Endothelial cell of umbilical vein (primary cell): ENCODE data around the gene ARL6IP4. TPM values are rescaled to one million over a fixed set of nuclear protein-coding genes. Genes with fewer than 3 reads are reported as not detected.

Source experiments
- BruUV-seq: library from RNA; stranded (reverse); fragments of 400-500 nt; replicated peaks from 2 replicates; lab custom pipeline; 2021; lab: Mats Ljungman, UMichigan
- CTCF ChIA-PET: fragments of 300-600, 350-600 bp; sonication (Branson Sonifier 250); formaldehyde crosslinking; loops from one replicate; lab custom pipeline; 2021; ENCODE audit warnings: antibody characterized with exemption, inconsistent platforms; lab: Charles Lee
- POLR2A ChIA-PET: fragments of 300-600, 350-600 bp; sonication (Branson Sonifier 250); formaldehyde crosslinking; loops from one replicate; lab custom pipeline; 2021; ENCODE audit warnings: antibody characterized with exemption, inconsistent platforms; lab: Charles Lee
- DNase-seq: peaks from one replicate; pipeline ENCODE4 v3.0.0-alpha.2; 2011; ENCODE audit warnings: low read depth, low spot score
- FAIRE-seq: peaks from 2 replicates; lab custom pipeline; 2011; peaks lifted over from hg19 to GRCh38; lab: Jason Lieb, UNC
- H2AFZ ChIP-seq: 2 replicates; pipeline ENCODE4 v1.6.0; 2012; ENCODE audit warnings: low read depth, low read length, control low read depth, inconsistent platforms
- H3K27ac ChIP-seq: 2 replicates; pipeline ENCODE4 v1.5.1; 2011; ENCODE audit warnings: low read depth, mild to moderate bottlenecking, control low read depth, low read length, moderate library complexity; ENCODE audit not compliant: insufficient read depth
- H3K27me3 ChIP-seq, 2 experiments: 2 replicates each; pipeline versions ENCODE4 v1.6.0 to v1.6.1; 2011; ENCODE audit warnings: low read length in 2 of 2, mixed read lengths in 1 of 2; ENCODE audit not compliant: control insufficient read depth in 2 of 2, insufficient read depth in 2 of 2
- H3K36me3 ChIP-seq, 2 experiments: 2 replicates in 1 of 2; 3 replicates in 1 of 2; pipeline ENCODE4 v1.5.1; 2011; ENCODE audit warnings: low read length in 2 of 2, mild to moderate bottlenecking in 1 of 2, moderate library complexity in 1 of 2; ENCODE audit not compliant: control insufficient read depth in 2 of 2, insufficient read depth in 2 of 2; ENCODE audit errors: extremely low read depth in 1 of 2
- H3K4me1 ChIP-seq: 3 replicates; pipeline ENCODE4 v1.5.1; 2011; ENCODE audit warnings: mild to moderate bottlenecking, low read length; ENCODE audit not compliant: control insufficient read depth, insufficient read depth; ENCODE audit errors: extremely low read depth
- H3K4me2 ChIP-seq: 2 replicates; pipeline ENCODE4 v1.6.1; 2011; ENCODE audit warnings: low read length, control low read depth, mixed read lengths; ENCODE audit not compliant: insufficient read depth
- H3K4me3 ChIP-seq, 3 experiments: fragments of 200-600 bp in 1 of 3; sonication (generic), shearing (Covaris generic) in 1 of 3; replicated peaks in 1 of 3; 2 replicates each; pipeline ENCODE4 v1.5.1; 2011 to 2016; ENCODE audit warnings: control low read depth in 3 of 3, low read length in 3 of 3, mild to moderate bottlenecking in 2 of 3, inconsistent platforms in 1 of 3, low read depth in 1 of 3, moderate library complexity in 1 of 3; ENCODE audit not compliant: insufficient read depth in 1 of 3
- H3K79me2 ChIP-seq: 2 replicates; pipeline ENCODE4 v1.6.0; 2012; ENCODE audit warnings: low read length, inconsistent platforms; ENCODE audit not compliant: control insufficient read depth, insufficient read depth
- H3K9ac ChIP-seq: replicated peaks from 2 replicates; pipeline ENCODE3; 2011; ENCODE audit warnings: low read length, control low read depth; ENCODE audit not compliant: insufficient read depth; ENCODE audit errors: extremely low read depth
- H3K9me1 ChIP-seq: replicated peaks from 3 replicates; pipeline ENCODE4 v1.6.0; 2011; ENCODE audit warnings: mild to moderate bottlenecking, low read length; ENCODE audit not compliant: control insufficient read depth, insufficient read depth; ENCODE audit errors: extremely low read depth
- H3K9me3 ChIP-seq: replicated peaks from 2 replicates; pipeline ENCODE4 v1.5.1; 2012; ENCODE audit warnings: low read length, inconsistent platforms; ENCODE audit not compliant: control insufficient read depth, insufficient read depth
- H4K20me1 ChIP-seq: replicated peaks from 2 replicates; pipeline ENCODE3; 2011; ENCODE audit warnings: mild to moderate bottlenecking, low read length; ENCODE audit not compliant: control insufficient read depth, insufficient read depth; ENCODE audit errors: extremely low read depth
- EZH2 ChIP-seq: IDR thresholded peaks from 2 replicates; pipeline ENCODE4 v1.6.1; 2012; ENCODE audit warnings: borderline replicate concordance, low read depth, mild to moderate bottlenecking, moderate library complexity, low read length, inconsistent platforms; ENCODE audit not compliant: severe bottlenecking
- FOS ChIP-seq: IDR thresholded peaks from 2 replicates; pipeline ENCODE4 v1.6.1; 2011; ENCODE audit warnings: mild to moderate bottlenecking, low read length, moderate library complexity, borderline replicate concordance; ENCODE audit not compliant: insufficient read depth
- GATA2 ChIP-seq: IDR thresholded peaks from 2 replicates; pipeline ENCODE4 v1.7.0; 2011; ENCODE audit warnings: low read depth, mild to moderate bottlenecking, moderate library complexity, mixed read lengths, low read length; ENCODE audit not compliant: insufficient read length, insufficient read depth
- JUN ChIP-seq: IDR thresholded peaks from 2 replicates; pipeline ENCODE4 v1.6.1; 2011; ENCODE audit warnings: borderline replicate concordance, low read depth; ENCODE audit not compliant: insufficient read length, insufficient read depth
- MYC ChIP-seq: IDR thresholded peaks from one replicate; pipeline ENCODE4 v1.6.1; 2011; ENCODE audit warnings: mild to moderate bottlenecking, low read depth, low read length
- POLR2A ChIP-seq: IDR thresholded peaks from 2 replicates; pipeline ENCODE4 v1.6.1; 2012; ENCODE audit warnings: low read depth, mild to moderate bottlenecking, control low read depth, low read length
- POLR2AphosphoS5 ChIP-seq: IDR thresholded peaks from 2 replicates; pipeline ENCODE4 v1.6.1; 2012; ENCODE audit warnings: low read depth, mild to moderate bottlenecking, control low read depth, low read length, moderate library complexity; ENCODE audit not compliant: insufficient read depth
- dilution Hi-C: fragments of 300-500 bp; cut with MboI; formaldehyde crosslinking; loops from one replicate; pipeline ENCODE4 v1.15.0; 2019; ENCODE audit warnings: low sequenced_read_pairs; ENCODE audit not compliant: extremely low pct_ligation_motif_present
- intact Hi-C: fragments of 100-400 bp; cut with micrococcal nuclease; formaldehyde crosslinking; loops from one replicate; pipeline ENCODE4 v1.10.0; 2022
- polyA plus RNA-seq, 4 experiments: library from polyadenylated mRNA; depleted of rRNA in 3 of 4; stranded (reverse) in 3 of 4; unstranded in 1 of 4; fragments of >200 nt; gene quantifications; 2 replicates each; pipeline versions ENCODE4 v1.2.1 to v1.2.3, GENCODE V29; 2011 to 2012; ENCODE audit warnings: missing spikeins in 1 of 4
- total RNA-seq: library from RNA; stranded (reverse); gene quantifications from 2 replicates; pipeline ENCODE4 v1.2.3, GENCODE V29; 2021
- TF ChIP-seq, protein P1 (sequence below): IDR thresholded peaks from 2 replicates; pipeline ENCODE4 v1.6.1; 2011; ENCODE audit not compliant: insufficient read depth, insufficient read length
- TF ChIP-seq, protein P2 (sequence below), 2 donors: IDR thresholded peaks; 1 replicate in 1 of 2; 2 replicates in 1 of 2; pipeline ENCODE4 v1.5.1; 2011; ENCODE audit warnings: low read length in 2 of 2, mild to moderate bottlenecking in 2 of 2, moderate library complexity in 2 of 2, control low read depth in 1 of 2, inconsistent platforms in 1 of 2, low read depth in 1 of 2; ENCODE audit not compliant: insufficient read depth in 1 of 2; ENCODE audit errors: extremely low read depth in 1 of 2

ARL6IP4 gene
- total and polyA plus RNA-seq, 2 donors (not counting 3 experiments of a cell fraction or from before 2014, with no cell fraction given) = 193 to 226 TPM

DNA sequence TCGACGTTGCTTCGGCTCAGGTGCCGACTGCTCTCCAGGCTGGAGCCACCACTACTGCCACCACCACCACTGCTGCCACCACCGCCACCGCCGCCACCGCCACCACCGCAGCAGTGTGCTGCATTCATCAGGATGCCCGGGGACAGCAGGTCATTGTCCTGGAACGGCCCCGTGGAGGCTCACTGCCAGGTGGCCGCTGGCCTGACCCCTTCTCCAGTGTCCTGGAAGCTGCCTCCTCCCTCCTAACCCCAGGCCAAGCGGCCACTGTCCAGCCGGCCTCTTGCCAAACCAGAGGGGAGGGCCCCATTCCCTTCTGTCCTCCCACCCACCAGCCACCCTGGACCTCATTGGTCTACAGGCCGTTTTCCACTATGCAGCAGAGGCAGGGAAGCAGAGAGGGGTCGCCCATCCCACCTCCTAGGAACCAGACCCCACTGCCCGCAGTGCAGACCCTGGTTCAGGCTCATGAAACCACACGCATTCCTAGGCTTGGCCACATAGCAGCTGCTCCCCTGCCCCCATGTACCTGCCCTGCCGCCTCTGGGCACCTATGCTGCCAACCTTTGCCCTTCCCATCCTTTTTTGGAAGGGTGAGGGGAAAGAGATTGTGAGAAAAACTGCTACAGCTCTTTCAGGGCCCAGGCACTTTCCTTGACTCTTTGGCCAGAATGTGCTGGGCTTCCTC, 15.2 kb downstream of the ARL6IP4 start:
- dilution Hi-C loops = no loop called here
- no TSS peak for BruUV-seq
- H3K27ac ChIP-seq = no peak overlapping the region

More for the DNA sequence above, 15.2 kb downstream of the ARL6IP4 start:
- Histone ChIP-seq H3K27me3 (no peaks in the 10 kb centered on the region), H3K9me3 (no peaks in the 10 kb centered on the region), H3K4me3 (no peak overlapping the region), H3K79me2 (no peaks in the 10 kb centered on the region), H3K9ac (no peak overlapping the region), H3K4me2 (no peak overlapping the region), H3K36me3 (no peaks in the 10 kb centered on the region), H3K9me1 (no peaks in the 10 kb centered on the region), H3K4me1 (no peaks in the 10 kb centered on the region), H2AFZ (no peak overlapping the region), H4K20me1 (no peaks in the 10 kb centered on the region)
- ChIA-PET CTCF (interaction anchor here (1.1 kb wide), 1 partner anchor 242 kb away, joined by 3 read pairs; no protein-coding TSS in a partner anchor), POLR2A (no interaction called here)
- FAIRE-seq (no peak), DNase-seq (no peak)
- no peak for TF ChIP-seq JUN
- TF ChIP-seq, protein P1, sequence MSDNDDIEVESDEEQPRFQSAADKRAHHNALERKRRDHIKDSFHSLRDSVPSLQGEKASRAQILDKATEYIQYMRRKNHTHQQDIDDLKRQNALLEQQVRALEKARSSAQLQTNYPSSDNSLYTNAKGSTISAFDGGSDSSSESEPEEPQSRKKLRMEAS = no peak
- no peak for TF ChIP-seq GATA2
- no peak for TF ChIP-seq FOS
- TF ChIP-seq, protein P2, sequence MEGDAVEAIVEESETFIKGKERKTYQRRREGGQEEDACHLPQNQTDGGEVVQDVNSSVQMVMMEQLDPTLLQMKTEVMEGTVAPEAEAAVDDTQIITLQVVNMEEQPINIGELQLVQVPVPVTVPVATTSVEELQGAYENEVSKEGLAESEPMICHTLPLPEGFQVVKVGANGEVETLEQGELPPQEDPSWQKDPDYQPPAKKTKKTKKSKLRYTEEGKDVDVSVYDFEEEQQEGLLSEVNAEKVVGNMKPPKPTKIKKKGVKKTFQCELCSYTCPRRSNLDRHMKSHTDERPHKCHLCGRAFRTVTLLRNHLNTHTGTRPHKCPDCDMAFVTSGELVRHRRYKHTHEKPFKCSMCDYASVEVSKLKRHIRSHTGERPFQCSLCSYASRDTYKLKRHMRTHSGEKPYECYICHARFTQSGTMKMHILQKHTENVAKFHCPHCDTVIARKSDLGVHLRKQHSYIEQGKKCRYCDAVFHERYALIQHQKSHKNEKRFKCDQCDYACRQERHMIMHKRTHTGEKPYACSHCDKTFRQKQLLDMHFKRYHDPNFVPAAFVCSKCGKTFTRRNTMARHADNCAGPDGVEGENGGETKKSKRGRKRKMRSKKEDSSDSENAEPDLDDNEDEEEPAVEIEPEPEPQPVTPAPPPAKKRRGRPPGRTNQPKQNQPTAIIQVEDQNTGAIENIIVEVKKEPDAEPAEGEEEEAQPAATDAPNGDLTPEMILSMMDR (IDR thresholded peaks at IDR 0.05; ENCODE audit: extremely low read depth in 1 of 2, insufficient read depth in 1 of 2, low read depth in 1 of 2, low read length in 2 of 2) = no peak
- TF ChIP-seq MYC = no peak
- TF ChIP-seq EZH2 = no peak
- TF ChIP-seq POLR2AphosphoS5 = no peak
- no peak for TF ChIP-seq POLR2A
- intact Hi-C loops = no loop called here
